ENCODE measurements around the gene NR1I2. TPM values are rescaled to one million over a fixed set of nuclear protein-coding genes. Genes with fewer than 3 reads are reported as not detected.

The NR1I2 gene
- total RNA-seq, 1 donor from 2014 or later = 0.26 TPM

DNA sequence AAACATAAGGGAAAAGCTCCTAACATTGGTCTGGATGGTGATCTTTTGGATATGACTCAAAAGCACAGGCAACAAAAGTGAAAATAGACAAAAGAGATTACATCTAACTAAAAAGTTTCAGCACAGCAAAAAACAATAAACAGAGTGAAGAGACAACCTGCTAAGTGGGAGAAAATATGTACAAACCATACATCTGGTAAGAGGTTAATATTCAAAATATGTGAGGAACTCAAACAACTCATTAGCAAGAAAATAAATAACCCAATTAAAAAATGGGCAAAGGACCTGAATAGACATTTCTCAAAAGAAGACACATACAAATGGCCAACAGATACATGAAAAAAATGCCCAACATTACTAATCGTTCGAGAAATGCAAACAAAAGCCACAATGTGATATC, 19.0 kb upstream of the NR1I2 start:
- no peak for TF ChIP-seq CTCF (conservative IDR thresholded peaks at IDR 0.05)
- Mint-ChIP-seq H3K27me3 (ENCODE audit: low read depth) (peaks cover 3% of the 10 kb centered on the region), H3K4me3 (no peak overlapping the region)

DNA sequence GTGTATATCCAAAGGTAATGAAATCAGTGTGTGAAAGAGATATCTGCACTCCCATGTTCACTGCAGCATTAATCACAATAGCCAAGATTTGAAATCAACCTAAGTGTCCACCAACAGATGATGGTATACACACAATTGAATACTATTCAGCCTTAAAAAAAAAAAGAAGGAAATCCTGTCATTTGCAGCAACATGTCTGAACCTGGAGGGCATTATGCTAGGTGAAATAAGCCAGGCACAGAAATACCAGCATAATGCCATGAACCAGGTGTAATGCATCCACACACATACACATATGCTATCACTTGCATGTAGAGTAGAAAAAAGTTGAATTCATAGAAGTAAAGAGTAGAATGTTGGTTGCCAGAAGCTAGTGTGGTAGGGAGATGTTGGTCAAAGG, 18.4 kb upstream of the NR1I2 start:
- DNase-seq (ENCODE audit: low read depth, low spot score) = no peak
- Mint-ChIP-seq H3K27me3 (ENCODE audit: low read depth) (peaks cover 3% of the 10 kb centered on the region), H3K36me3 (ENCODE audit: low read depth) (peaks cover 12% of the 10 kb centered on the region), H3K27ac (ENCODE audit: unreplicated experiment) (no peak overlapping the region), H3K4me3 (no peak overlapping the region), H3K4me1 (no peaks in the 10 kb centered on the region), H3K9me3 (peaks cover 17% of the 10 kb centered on the region)
- TF ChIP-seq CTCF (conservative IDR thresholded peaks at IDR 0.05) = no peak

More for the DNA sequence above, 19.0 kb upstream of the NR1I2 start:
- Mint-ChIP-seq H3K9me3 (peaks cover 17% of the 10 kb centered on the region), H3K4me1 (no peaks in the 10 kb centered on the region), H3K27ac (ENCODE audit: unreplicated experiment) (no peak overlapping the region), H3K36me3 (ENCODE audit: low read depth) (peaks cover 14% of the 10 kb centered on the region)
- DNase-seq (ENCODE audit: low read depth, low spot score) = no peak

DNA sequence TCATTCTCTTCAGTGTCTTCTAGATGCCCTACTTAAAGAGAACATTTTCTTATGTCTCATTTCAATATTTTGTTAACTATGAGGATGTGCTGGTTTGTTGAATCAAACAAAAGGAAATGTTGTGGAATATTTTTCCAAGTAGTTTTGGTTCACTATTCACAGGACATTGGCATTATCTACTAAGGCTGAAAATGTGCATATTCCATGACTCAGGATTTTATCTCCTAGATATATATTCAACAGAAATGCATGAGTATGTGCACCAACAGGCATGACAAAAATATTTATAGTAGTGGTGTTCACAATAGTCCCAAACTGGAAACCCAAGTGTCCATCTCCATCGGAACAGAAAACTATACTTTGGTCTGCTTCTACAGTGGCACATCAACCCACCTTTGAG, 16.7 kb upstream of the NR1I2 start:
- Mint-ChIP-seq H3K36me3 (ENCODE audit: low read depth) (peaks cover 12% of the 10 kb centered on the region), H3K4me1 (no peaks in the 10 kb centered on the region)

GRCh38 chr3:119767936-119768601, 13.8 kb upstream of the NR1I2 start:
- Mint-ChIP-seq H3K36me3 (ENCODE audit: low read depth) (no peaks in the 10 kb centered on the region), H3K4me1 (no peaks in the 10 kb centered on the region), H3K9me3 (no peaks in the 10 kb centered on the region), H3K27me3 (ENCODE audit: low read depth) (no peaks in the 10 kb centered on the region), H3K27ac (ENCODE audit: unreplicated experiment) (no peak overlapping the region), H3K4me3 (no peak overlapping the region)
- DNase-seq (ENCODE audit: low read depth, low spot score) = no peak
- no peak for TF ChIP-seq CTCF (conservative IDR thresholded peaks at IDR 0.05)

More for the DNA sequence above, 16.7 kb upstream of the NR1I2 start:
- no peak for TF ChIP-seq CTCF (conservative IDR thresholded peaks at IDR 0.05)
- H3K27ac Mint-ChIP-seq (ENCODE audit: unreplicated experiment) = no peak overlapping the region
- no peak for DNase-seq (ENCODE audit: low read depth, low spot score)
- H3K9me3 Mint-ChIP-seq = peaks cover 12% of the 10 kb centered on the region
- no peak overlapping the region for H3K4me3 Mint-ChIP-seq
- peaks cover 3% of the 10 kb centered on the region for H3K27me3 Mint-ChIP-seq (ENCODE audit: low read depth)

DNA sequence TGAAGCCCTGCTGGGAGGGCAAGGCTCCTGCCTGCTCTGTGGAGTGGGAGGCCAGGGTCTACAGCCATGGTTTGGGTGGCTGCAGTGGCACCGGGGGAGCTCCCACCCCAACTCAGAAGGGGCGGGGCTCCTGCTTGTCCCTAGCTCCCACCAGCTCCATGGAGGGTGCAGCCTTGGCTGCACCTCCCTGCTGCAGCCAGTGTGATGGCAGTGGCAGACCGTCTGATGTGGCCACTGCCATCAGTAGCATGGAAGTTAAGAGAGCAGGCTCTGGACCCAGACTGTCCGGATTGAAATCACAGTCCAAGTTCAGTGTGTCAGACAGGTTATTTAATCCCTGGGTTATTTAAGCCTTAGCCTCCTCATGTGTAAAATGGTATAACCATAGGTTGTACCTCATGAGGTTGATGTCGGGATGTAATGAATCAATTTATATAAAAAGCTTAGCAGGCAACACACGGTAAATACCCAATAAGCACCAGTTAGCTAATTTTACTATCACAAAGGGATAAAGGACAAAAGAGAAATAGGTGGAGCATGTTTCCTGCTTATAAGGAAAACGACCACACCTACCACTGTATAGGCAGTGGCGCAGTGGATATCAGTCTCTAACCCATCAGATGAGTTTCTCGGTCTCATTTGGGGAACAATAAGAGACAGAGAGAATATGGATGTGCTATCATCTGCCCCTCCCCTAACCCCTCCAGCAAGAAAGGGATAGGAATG, 13.1 kb upstream of the NR1I2 start:
- TF ChIP-seq CTCF (conservative IDR thresholded peaks at IDR 0.05) = no peak
- Mint-ChIP-seq H3K4me1 (peaks cover 1% of the 10 kb centered on the region), H3K36me3 (ENCODE audit: low read depth) (no peaks in the 10 kb centered on the region), H3K9me3 (no peaks in the 10 kb centered on the region), H3K4me3 (no peak overlapping the region), H3K27me3 (ENCODE audit: low read depth) (no peaks in the 10 kb centered on the region), H3K27ac (ENCODE audit: unreplicated experiment) (no peak overlapping the region)
- DNase-seq (ENCODE audit: low read depth, low spot score) = no peak

Measured in neural crest cell (in vitro differentiated cells).